ENCODE measurements around the gene SYNGR2. TPM values are rescaled to one million over a fixed set of nuclear protein-coding genes. Genes with fewer than 3 reads are reported as not detected.

The SYNGR2 gene
- 120 to 222 TPM (median 206 TPM) in 5 replicates for total RNA-seq (2022; extraction: Qiagen RNA extraction)

DNA sequence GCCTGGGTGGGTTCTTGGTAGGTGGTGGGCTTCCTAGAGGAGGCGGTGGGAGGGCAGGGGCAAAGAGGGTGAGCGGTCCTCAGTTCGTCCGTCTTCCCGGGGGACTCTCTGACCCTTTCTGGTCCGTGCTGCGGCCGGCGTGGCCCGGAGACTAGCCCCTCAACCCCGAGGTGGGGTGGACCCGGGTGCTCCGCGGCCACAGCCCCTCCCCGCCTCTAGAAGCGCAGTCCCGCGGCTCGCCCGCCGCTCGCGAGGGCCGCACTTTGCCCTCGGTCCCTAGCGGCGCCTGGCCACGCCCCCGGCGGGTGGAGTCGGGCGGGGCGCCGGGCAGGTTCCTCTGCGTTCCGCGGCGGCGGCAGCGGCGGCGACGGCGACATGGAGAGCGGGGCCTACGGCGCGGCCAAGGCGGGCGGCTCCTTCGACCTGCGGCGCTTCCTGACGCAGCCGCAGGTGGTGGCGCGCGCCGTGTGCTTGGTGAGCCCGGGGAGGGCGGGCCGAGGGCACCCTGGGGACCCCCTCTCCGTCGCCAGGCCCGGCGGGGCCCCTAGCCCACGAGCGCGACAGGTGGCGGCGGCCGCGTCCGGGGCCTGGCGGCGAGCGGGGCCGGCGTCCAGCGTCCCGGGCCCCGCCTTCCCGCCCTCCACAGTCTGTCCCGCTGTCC lies at the start of gene SYNGR2:
SYNGR2 (plus strand) TSS at position 340 of the 661 bp plus-strand sequence; CDS start at position 376, 36 bp downstream.

GRCh38 chr17:78128551-78129350 lies 39.6 kb upstream of the SYNGR2 start, which contains the start of gene TMC6:
TSS of gene TMC6 (minus strand) at chr17:78128755. CDS start at chr17:78126832, 1,923 bp downstream.

DNA sequence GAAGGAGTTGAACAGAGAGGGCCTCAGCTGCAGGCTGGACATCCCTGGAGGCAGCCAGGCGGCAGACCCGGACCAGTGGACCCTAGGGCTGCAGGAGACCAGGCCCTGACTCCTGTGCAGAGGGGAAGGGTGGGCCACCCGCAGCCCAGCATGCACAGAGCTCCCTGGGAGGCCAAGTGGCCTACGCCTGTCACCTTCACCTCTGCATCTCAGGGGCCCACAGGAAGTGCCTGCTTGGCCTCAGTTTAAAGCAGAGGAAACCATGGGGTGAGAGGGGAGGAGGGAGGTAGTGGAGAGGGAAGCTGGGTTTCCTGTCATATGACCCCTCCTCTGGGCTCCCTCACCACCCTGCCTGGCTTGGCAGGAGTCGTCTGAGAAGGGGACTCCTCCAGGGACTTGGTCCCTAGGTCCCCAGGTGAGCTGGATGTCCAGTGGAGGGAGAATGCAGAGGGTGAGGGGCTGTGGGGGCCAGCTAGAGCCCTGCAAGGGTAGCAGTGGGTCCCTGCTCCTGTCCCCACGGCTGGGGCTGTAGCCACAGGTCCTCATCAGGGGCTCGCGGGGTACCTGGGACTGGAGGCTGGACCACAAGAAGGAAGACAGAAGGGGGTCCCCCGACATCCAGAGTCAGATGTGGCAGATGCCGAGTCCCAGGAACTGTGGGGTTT lies 37.8 kb upstream of the SYNGR2 start, which contains the start of gene TMC8:
TMC8 (plus strand) TSS at position 335 of the 665 bp plus-strand sequence. CDS start 818 bp downstream, outside the sequence.

GRCh38 chr17:78186692-78187595 lies 18.6 kb downstream of the SYNGR2 start, which contains the start of the genes AFMID and TK1:
TSS of gene AFMID (plus strand) at chr17:78187362. CDS start at chr17:78187371, 9 bp downstream.
TSS of gene TK1 (minus strand) at chr17:78187052. CDS start at chr17:78186994, 58 bp downstream.

DNA sequence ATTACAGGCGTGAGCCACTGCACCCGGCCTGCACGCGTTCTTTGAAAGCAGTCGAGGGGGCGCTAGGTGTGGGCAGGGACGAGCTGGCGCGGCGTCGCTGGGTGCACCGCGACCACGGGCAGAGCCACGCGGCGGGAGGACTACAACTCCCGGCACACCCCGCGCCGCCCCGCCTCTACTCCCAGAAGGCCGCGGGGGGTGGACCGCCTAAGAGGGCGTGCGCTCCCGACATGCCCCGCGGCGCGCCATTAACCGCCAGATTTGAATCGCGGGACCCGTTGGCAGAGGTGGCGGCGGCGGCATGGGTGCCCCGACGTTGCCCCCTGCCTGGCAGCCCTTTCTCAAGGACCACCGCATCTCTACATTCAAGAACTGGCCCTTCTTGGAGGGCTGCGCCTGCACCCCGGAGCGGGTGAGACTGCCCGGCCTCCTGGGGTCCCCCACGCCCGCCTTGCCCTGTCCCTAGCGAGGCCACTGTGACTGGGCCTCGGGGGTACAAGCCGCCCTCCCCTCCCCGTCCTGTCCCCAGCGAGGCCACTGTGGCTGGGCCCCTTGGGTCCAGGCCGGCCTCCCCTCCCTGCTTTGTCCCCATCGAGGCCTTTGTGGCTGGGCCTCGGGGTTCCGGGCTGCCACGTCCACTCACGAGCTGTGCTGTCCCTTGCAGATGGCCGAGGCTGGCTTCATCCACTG lies 45.8 kb downstream of the SYNGR2 start, which contains the start of gene BIRC5:
BIRC5 (plus strand) TSS at position 238 of the 690 bp plus-strand sequence; CDS start at position 302, 64 bp downstream.

Other genes starting within 250 kb of the SYNGR2 start
- gene TNRC6C, start 209.9 kb upstream of the SYNGR2 start, total RNA-seq (2022; extraction: Qiagen RNA extraction), result 1.6 to 2.7 TPM (median 1.9 TPM) in 5 replicates
- gene TMC6, start 39.8 kb upstream of the SYNGR2 start, total RNA-seq (2022; extraction: Qiagen RNA extraction), result 7.4 to 13.1 TPM (median 12.0 TPM) in 5 replicates
- gene TMC8, start 37.8 kb upstream of the SYNGR2 start, total RNA-seq (2022; extraction: Qiagen RNA extraction), result 0.25 to 0.79 TPM (median 0.34 TPM) in 5 replicates
- not detected in 5 replicates for gene C17orf99, start 22.2 kb upstream of the SYNGR2 start, total RNA-seq (2022; extraction: Qiagen RNA extraction)
- 227 to 285 TPM (median 247 TPM) in 5 replicates for gene TK1, start 18.5 kb downstream of the SYNGR2 start, total RNA-seq (2022; extraction: Qiagen RNA extraction)
- gene AFMID, start 18.8 kb downstream of the SYNGR2 start, total RNA-seq (2022; extraction: Qiagen RNA extraction), result 41.0 to 62.5 TPM (median 41.2 TPM) in 5 replicates
- gene BIRC5, start 45.7 kb downstream of the SYNGR2 start, total RNA-seq (2022; extraction: Qiagen RNA extraction), result 100 to 110 TPM (median 107 TPM) in 5 replicates
- gene TMEM235, start 63.0 kb downstream of the SYNGR2 start, total RNA-seq (2022; extraction: Qiagen RNA extraction), result not detected in 5 replicates
- gene SOCS3, start 191.5 kb downstream of the SYNGR2 start, total RNA-seq (2022; extraction: Qiagen RNA extraction), result 32.7 to 54.0 TPM (median 47.5 TPM) in 5 replicates
- 21.6 to 31.6 TPM (median 29.0 TPM) in 5 replicates for gene PGS1, start 210.1 kb downstream of the SYNGR2 start, total RNA-seq (2022; extraction: Qiagen RNA extraction)